Stimulated activated CD8-positive, alpha-beta memory T cell treated with anti-CD3 and anti-CD28 coated beads, Interleukin-7, amount 100 ng/mL, for 1 hour (primary cell): ENCODE data around the gene SPEG.
A peak's percentile ranks its signal among the peaks of the same experiment; 100 is the strongest.
"Not testable (repeated sequence)": the region's sequence is repeated elsewhere in the genome, so short reads cannot be mapped to it uniquely, and the experiment has no call there.

ENCODE experiments used
- DNase-seq, 2 donors: peaks; one replicate each; pipeline ENCODE4 v3.0.0-alpha.2; 2020; ENCODE audit warnings: low read depth in 2 of 2

The SPEG gene

GRCh38 chr2:219434718-219435525 lies at the start of gene SPEG:
Gene SPEG, plus strand, starts transcription at chr2:219434843. Its CDS starts 135 bp downstream, at chr2:219434978.
- no peak for DNase-seq

- DNase-seq: no peak
Measured at GRCh38 chr2:219384859-219385258, 49.8 kb upstream of the SPEG start.

- no peak for DNase-seq
Measured at GRCh38 chr2:219385958-219386520, 48.6 kb upstream of the SPEG start.

GRCh38 chr2:219386532-219387280 lies 47.9 kb upstream of the SPEG start:
- DNase-seq: no peak

- DNase-seq: peak; percentile 94
Measured at GRCh38 chr2:219387306-219388120, 47.1 kb upstream of the SPEG start, which contains the start of gene DNPEP. Gene DNPEP, minus strand, starts transcription at chr2:219387912. Its CDS starts 118 bp downstream, at chr2:219387794.

- DNase-seq: peak; percentile 99
Measured at GRCh38 chr2:219388121-219388906, 46.3 kb upstream of the SPEG start.

GRCh38 chr2:219388907-219389156 lies 45.8 kb upstream of the SPEG start:
- DNase-seq: no peak

GRCh38 chr2:219392754-219393153 lies 41.9 kb upstream of the SPEG start:
- no peak for DNase-seq

GRCh38 chr2:219395056-219395455 lies 39.6 kb upstream of the SPEG start:
- DNase-seq: not testable (repeated sequence)

GRCh38 chr2:219395609-219396008 lies 39.0 kb upstream of the SPEG start:
- DNase-seq: no peak

GRCh38 chr2:219396863-219397457 lies 37.7 kb upstream of the SPEG start:
- no peak for DNase-seq

- no peak for DNase-seq
Measured at GRCh38 chr2:219398721-219399363, 35.8 kb upstream of the SPEG start.

GRCh38 chr2:219399716-219400478 lies 34.7 kb upstream of the SPEG start:
- no peak for DNase-seq

- no peak for DNase-seq
Measured at GRCh38 chr2:219400562-219400961, 34.1 kb upstream of the SPEG start.

GRCh38 chr2:219401606-219402005 lies 33.0 kb upstream of the SPEG start:
- no peak for DNase-seq

- DNase-seq: peak in 1 of 2 donors; percentile 28
Measured at GRCh38 chr2:219402665-219403515, 31.8 kb upstream of the SPEG start.

GRCh38 chr2:219403861-219404260 lies 30.8 kb upstream of the SPEG start:
- no peak for DNase-seq

- no peak for DNase-seq
Measured at GRCh38 chr2:219404291-219404910, 30.2 kb upstream of the SPEG start.
